Measurements from ENCODE around the gene DAZAP1.

The DAZAP1 gene

DNA sequence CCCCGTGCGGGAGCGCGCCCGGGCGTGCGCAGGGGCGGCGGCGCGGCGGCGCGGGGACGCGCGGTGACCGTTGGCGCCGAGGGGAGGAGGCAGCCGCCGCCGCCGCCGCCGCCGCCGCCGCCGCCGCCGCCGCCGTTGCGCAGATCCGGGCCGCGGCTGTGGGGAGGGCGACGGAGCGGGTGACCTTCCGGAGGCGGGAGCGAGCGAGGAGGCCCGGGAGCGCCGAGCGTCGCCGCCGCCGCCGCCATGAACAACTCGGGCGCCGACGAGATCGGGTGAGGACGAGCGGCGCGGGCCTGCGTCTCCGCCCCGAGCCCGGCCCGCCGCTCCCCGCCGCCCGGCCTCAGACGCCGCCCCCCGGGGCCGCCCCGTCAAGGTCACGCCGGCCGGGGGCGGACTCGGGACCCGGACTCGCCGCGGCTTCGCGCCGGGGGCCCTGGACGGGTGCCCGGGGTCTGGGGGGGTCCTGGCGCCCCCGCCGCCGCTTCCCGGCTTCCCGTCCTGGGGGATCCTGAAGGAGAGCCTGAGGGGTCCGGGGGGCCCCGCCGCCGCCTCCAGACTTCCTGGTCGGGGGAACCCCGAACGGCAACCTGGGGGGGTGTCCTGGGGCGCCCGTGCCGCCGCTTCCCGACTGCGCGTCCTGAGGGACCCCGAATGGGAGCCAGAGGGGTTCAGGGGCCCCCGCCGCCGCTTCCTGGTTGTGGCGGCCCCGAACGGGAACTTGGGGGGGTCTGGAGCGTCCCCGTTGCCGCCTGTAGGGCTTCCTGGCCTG lies at the start of gene DAZAP1:
Gene DAZAP1 (plus strand): TSS at position 59 of the 772 bp plus-strand sequence. CDS start 188 bp downstream, at position 247.
- H3K36me3 Mint-ChIP-seq (ENCODE audit: low read depth): peaks cover 25% of the 10 kb centered on the region
- H3K4me3 Mint-ChIP-seq: peak within 1 kb of the TSS; percentile 90
- H3K9me3 Mint-ChIP-seq: no peaks in the 10 kb centered on the region
- H3K4me1 Mint-ChIP-seq: peaks cover 51% of the 10 kb centered on the region
- peak within 1 kb of the TSS; percentile 59 for H3K27ac Mint-ChIP-seq
- DNase-seq: peak; percentile 39
- peak; percentile 11 for ATAC-seq
- H3K27me3 Mint-ChIP-seq: peaks cover 5% of the 10 kb centered on the region

GRCh38 chr19:1360126-1360817 lies 47.1 kb upstream of the DAZAP1 start:
- H3K27me3 Mint-ChIP-seq: no peaks in the 10 kb centered on the region
- no peak for DNase-seq
- ATAC-seq: no peak
- H3K4me3 Mint-ChIP-seq: no peak overlapping the region
- peaks cover 49% of the 10 kb centered on the region for H3K36me3 Mint-ChIP-seq (ENCODE audit: low read depth)
- no peak overlapping the region for H3K27ac Mint-ChIP-seq
- H3K9me3 Mint-ChIP-seq: no peaks in the 10 kb centered on the region
- H3K4me1 Mint-ChIP-seq: peaks cover 45% of the 10 kb centered on the region

GRCh38 chr19:1360818-1361461 lies 46.4 kb upstream of the DAZAP1 start:
- Mint-ChIP-seq H3K4me3 (no peak overlapping the region), H3K4me1 (peaks cover 40% of the 10 kb centered on the region), H3K27me3 (no peaks in the 10 kb centered on the region), H3K36me3 (ENCODE audit: low read depth) (peaks cover 50% of the 10 kb centered on the region), H3K9me3 (no peaks in the 10 kb centered on the region), H3K27ac (no peak overlapping the region)
- ATAC-seq (no peak), DNase-seq (no peak)

- Mint-ChIP-seq H3K27ac (no peak overlapping the region), H3K4me3 (no peak overlapping the region), H3K36me3 (ENCODE audit: low read depth) (peaks cover 49% of the 10 kb centered on the region), H3K4me1 (peaks cover 34% of the 10 kb centered on the region), H3K9me3 (no peaks in the 10 kb centered on the region), H3K27me3 (no peaks in the 10 kb centered on the region)
- ATAC-seq: no peak
- DNase-seq: no peak
Measured at GRCh38 chr19:1361601-1362386, 45.6 kb upstream of the DAZAP1 start.

- ATAC-seq (no peak), DNase-seq (no peak)
- no peaks in the 10 kb centered on the region for H3K27me3 Mint-ChIP-seq
- no peaks in the 10 kb centered on the region for H3K9me3 Mint-ChIP-seq
- peaks cover 31% of the 10 kb centered on the region for H3K4me1 Mint-ChIP-seq
- no peak overlapping the region for H3K27ac Mint-ChIP-seq
- peaks cover 43% of the 10 kb centered on the region for H3K36me3 Mint-ChIP-seq (ENCODE audit: low read depth)
- H3K4me3 Mint-ChIP-seq: no peak overlapping the region
Measured at GRCh38 chr19:1362387-1363257, 44.8 kb upstream of the DAZAP1 start.

DNA sequence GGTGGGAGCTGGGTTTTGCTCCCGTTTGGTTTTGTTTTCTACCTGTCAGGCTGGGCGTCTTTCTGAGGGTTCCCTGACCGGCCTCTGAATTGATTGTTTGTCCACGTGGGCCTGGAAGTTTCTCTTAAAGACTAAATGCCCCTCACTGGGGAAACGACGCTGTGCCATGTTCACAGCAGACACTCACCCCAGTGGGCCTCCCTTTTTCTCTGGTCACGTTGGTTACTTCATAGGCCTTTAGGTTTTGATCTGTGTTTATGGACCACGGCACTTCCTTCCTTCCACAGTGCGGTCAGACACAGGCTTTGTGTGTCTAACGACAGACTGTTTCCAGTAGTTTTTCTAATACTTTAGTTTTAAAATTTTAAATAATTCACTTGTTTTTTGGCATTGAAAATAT lies 43.8 kb upstream of the DAZAP1 start:
- DNase-seq: no peak

DNA sequence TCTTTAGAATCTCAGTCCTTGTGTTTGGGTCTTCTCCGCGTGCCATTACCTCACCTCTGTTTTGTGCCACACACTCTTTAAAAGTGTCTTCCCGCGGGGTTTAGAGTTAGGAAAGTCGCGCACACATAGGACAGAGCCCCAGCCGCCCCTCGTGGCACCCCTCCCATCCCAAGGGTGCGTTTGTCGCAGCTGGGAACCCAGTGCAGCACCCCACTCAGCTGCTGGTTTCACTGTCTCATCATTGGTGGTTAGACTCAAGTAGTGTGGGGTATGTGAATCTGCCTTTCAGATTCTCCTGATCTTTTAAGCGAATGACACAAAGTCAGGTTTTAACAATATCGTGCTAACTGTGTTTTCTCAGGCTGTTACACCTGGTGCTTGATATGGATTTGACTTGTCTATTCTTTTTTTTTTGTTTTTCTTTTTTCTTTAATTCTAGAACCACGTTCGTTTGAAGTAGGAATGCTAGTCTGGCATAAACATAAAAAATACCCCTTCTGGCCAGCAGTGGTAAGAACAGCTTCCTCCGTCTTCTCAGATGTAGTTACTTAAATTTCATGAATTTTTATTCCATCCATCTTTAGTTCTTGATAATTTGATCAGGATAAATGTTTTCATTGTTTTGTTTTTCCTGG lies 43.2 kb upstream of the DAZAP1 start:
- DNase-seq: no peak
- Mint-ChIP-seq H3K4me1 (peaks cover 31% of the 10 kb centered on the region), H3K36me3 (ENCODE audit: low read depth) (peaks cover 35% of the 10 kb centered on the region), H3K27ac (peak overlapping the region; percentile 56), H3K27me3 (no peaks in the 10 kb centered on the region), H3K9me3 (no peaks in the 10 kb centered on the region), H3K4me3 (peak overlapping the region; percentile 50)
- ATAC-seq: peak; percentile 79

More for the DNA sequence above, 43.8 kb upstream of the DAZAP1 start:
- peak overlapping the region; percentile 50 for H3K4me3 Mint-ChIP-seq
- no peaks in the 10 kb centered on the region for H3K27me3 Mint-ChIP-seq
- H3K36me3 Mint-ChIP-seq (ENCODE audit: low read depth): peaks cover 38% of the 10 kb centered on the region
- H3K4me1 Mint-ChIP-seq: peaks cover 31% of the 10 kb centered on the region
- H3K9me3 Mint-ChIP-seq: no peaks in the 10 kb centered on the region
- peak; percentile 58 for ATAC-seq
- H3K27ac Mint-ChIP-seq: peak overlapping the region; percentile 56

- Mint-ChIP-seq H3K4me1 (peaks cover 31% of the 10 kb centered on the region), H3K27me3 (no peaks in the 10 kb centered on the region), H3K9me3 (no peaks in the 10 kb centered on the region), H3K4me3 (no peak overlapping the region), H3K36me3 (ENCODE audit: low read depth) (peaks cover 30% of the 10 kb centered on the region), H3K27ac (no peak overlapping the region)
- ATAC-seq (no peak), DNase-seq (no peak)
Measured at GRCh38 chr19:1365319-1366269, 41.8 kb upstream of the DAZAP1 start.

- Mint-ChIP-seq H3K4me1 (peaks cover 31% of the 10 kb centered on the region), H3K4me3 (no peak overlapping the region), H3K27ac (no peak overlapping the region), H3K27me3 (no peaks in the 10 kb centered on the region), H3K9me3 (no peaks in the 10 kb centered on the region), H3K36me3 (ENCODE audit: low read depth) (peaks cover 30% of the 10 kb centered on the region)
- ATAC-seq: no peak
- no peak for DNase-seq
Measured at GRCh38 chr19:1366296-1366695, 41.1 kb upstream of the DAZAP1 start.

GRCh38 chr19:1366899-1367870 lies 40.2 kb upstream of the DAZAP1 start:
- Mint-ChIP-seq H3K27ac (no peak overlapping the region), H3K36me3 (ENCODE audit: low read depth) (peaks cover 25% of the 10 kb centered on the region), H3K4me3 (no peak overlapping the region), H3K4me1 (peaks cover 27% of the 10 kb centered on the region), H3K27me3 (no peaks in the 10 kb centered on the region), H3K9me3 (no peaks in the 10 kb centered on the region)
- DNase-seq (no peak), ATAC-seq (no peak)

GRCh38 chr19:1369214-1369805 lies 38.1 kb upstream of the DAZAP1 start:
- DNase-seq (no peak), ATAC-seq (no peak)
- Mint-ChIP-seq H3K9me3 (no peaks in the 10 kb centered on the region), H3K4me1 (peaks cover 7% of the 10 kb centered on the region), H3K27ac (no peak overlapping the region), H3K4me3 (no peak overlapping the region), H3K36me3 (ENCODE audit: low read depth) (peaks cover 12% of the 10 kb centered on the region), H3K27me3 (no peaks in the 10 kb centered on the region)

Data from activated naive CD8-positive, alpha-beta T cell treated with anti-CD3 and anti-CD28 coated beads, Interleukin-2, amount 50 U/mL, for 24 hours (primary cell).